HG03196 (cell line): ENCODE results near the gene HPSE2.

Experiments used
- ATAC-seq: cut with Tn5 transposase; IDR thresholded peaks from one replicate; pipeline ENCODE4 v1.9.1; 2021; ENCODE audit not compliant: unreplicated experiment

HPSE2 gene

DNA sequence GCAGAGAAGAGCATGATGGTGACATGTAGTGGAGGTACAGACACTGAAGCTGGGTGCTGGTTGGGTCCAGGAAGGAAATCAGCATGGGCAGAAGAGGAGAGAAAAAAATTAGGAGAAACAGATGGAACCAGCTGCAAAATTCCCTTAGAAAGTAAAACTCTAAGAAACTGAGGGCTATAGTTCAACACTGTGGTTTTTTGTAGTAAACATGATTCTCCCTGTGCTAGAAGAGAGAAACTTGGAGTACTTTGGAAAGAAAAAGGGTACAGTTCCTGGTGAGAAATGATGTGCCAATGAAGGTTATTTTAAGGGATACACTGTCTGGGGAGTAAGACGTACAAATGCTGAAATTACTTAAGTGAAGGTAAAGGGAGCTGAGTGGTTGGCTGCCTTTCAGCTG is 607.4 kb downstream of the HPSE2 start:
- ATAC-seq = no peak

- ATAC-seq = no peak
Observed at GRCh38 chr10:98627711-98628110, 607.9 kb downstream of the HPSE2 start.

- ATAC-seq = no peak
Observed at GRCh38 chr10:98624963-98625362, 610.7 kb downstream of the HPSE2 start.

GRCh38 chr10:98623176-98623575 is 612.5 kb downstream of the HPSE2 start:
- ATAC-seq = no peak

DNA sequence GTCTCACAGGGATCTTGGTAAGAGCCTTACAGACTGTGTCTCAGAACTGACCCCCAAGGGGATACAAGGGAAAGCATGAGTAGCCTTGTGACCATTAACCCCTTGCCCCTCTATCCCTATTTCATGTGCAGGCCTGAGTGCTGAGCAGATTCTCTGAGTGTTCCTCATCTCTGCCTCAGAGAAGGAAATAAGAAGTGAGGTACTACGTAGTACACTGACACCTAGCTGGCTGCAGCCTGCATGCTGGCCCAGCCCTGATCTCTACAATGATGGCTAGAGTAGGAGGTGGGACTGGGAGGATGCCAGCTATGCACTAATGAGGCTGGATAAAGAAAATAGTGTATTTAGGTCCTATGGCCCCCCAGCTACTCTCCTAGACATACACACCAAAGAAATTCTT is 614.0 kb downstream of the HPSE2 start:
- ATAC-seq = no peak

DNA sequence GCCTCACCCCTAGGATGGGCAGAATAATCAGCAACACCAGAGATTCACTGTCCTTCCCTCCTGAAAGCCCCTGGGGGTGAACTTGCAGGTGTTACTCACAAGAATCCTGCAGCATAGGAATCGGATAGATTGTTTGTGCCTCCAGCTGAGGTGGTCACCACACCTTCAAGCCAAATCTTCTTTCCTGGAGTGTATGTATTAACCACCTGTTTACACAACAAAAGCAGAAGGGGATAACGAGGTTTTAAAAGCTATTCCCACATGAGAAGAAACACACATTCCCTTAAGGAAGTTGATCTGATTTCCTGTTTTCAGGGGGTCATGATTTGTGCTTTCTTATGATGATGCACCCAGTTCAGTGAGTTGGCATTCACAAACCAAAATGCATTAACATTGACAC is 615.1 kb downstream of the HPSE2 start:
- no peak for ATAC-seq

DNA sequence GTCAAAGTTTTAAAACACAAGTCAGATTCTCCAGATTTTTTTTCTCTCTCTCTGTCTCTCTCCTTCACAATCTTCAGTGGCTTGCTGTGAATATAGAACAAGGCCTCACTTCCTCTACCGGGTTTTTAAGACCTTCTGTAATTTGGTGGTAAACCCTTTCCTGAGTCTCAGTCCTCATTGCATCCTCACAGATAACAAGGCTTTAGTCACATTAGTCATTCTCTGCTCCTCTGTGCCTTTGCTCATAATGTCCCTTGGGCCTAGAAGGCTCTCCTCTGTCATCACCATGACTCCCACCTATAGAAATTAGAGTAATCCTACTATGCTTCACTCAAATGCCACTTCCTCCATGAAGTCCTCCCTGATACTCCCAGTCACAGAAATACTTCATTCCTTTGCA is 616.2 kb downstream of the HPSE2 start:
- no peak for ATAC-seq

DNA sequence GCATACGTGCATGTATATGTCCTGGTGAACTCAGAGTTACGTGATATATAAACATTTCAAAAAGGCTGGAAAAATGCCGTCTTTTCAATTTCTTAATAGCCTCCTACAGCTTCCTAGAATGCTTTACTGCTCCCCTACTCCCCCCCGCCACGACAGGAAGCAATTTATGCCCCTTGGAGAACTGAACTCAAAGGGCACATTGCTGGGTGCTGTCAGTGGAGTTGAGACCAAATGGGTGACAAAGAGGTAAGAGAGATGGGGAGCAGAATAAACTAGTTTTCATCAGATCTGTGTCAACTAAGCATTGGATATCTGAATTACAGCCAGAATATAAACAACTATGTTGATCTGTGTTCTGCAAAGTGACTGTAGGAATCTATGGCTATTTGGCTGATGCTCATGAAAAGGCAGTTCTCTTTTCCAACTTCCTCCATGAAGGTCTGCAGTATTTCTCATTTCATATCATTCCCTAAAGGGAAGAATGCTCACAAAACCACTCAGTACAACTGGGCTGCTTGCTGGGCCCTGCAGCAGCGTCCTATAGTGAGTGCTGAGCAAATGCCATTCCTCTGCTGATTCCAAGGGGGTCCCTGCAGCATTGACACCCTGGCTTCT is 617.6 kb downstream of the HPSE2 start:
- ATAC-seq = no peak

DNA sequence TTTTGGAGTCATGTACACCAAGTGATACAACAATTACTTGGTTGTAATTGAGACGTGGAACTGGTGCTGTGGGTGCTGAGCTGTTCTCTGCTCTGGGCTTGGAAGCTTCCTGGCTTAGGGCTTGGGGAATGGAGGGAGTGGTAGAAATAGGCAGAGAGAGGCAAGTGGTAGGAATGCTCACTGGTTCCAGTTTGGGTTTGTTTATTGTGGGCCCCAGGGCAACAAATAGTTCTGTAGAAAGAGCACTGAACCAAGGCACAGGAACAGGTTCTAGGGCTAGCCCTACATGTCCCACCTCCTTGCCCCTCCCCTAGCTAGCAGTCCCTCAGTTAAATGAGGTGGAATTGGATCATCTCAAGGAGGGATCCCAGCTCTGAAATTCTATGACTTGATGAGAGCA is 622.2 kb downstream of the HPSE2 start:
- no peak for ATAC-seq

DNA sequence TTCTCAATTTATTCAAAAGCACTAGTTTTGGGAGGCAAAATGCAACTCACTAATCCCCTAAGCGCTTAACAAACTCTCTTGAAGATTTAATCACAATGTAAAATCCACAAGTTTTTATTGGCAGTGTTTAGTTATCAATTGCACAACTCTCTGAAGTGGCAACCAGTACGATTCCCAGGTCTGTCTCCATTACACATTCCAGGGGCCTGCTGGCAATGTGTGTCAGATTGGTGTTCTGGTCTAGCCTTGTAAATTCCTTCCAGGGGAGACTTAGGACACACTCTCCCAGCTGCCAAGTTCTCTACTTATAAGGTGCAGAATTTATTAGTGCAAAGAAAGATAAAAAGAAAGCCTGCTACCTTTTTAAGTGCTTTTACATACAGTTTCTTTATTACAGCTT is 624.2 kb downstream of the HPSE2 start:
- no peak for ATAC-seq

GRCh38 chr10:98610836-98611235 is 624.8 kb downstream of the HPSE2 start:
- ATAC-seq = no peak

DNA sequence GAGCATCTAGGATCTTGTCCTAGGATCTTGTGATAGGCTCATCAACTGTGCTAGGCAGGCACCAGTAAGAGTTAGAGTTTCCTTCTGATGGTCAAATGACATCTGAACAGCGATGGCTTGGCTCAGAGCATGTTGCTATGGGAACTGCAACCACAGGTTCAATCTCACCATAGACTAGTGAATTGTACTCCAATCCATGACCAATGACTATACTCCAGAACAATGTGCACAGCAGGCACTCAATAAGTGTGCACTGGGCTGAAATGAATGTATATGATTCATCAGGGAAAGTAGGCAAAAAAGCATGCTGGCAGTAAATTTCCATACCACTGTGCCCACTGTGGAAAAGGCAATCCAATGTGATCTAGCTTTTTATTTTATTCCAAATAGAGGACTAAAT is 625.4 kb downstream of the HPSE2 start:
- ATAC-seq = no peak

GRCh38 chr10:98609265-98609664 is 626.4 kb downstream of the HPSE2 start:
- no peak for ATAC-seq

DNA sequence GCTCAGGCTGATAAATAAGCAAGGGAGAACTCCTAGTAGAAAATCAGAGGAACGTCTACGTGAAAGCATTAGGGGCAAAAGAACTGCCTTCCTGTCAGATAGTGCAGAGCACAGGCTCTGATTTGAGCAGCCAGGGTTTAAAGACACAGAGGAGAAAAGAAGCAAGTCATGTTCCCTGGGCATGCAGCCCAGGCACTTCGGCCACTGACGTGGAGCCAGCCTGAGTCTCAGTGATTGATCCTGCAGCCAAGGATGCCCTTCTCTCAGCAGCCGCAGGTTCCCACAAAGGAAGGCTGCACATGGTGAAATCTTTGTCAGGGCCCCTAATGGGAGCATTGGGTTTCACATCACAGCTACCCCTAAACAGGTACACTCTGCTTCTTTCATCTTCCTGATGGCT is 627.2 kb downstream of the HPSE2 start:
- no peak for ATAC-seq

- no peak for ATAC-seq
Observed at GRCh38 chr10:98602224-98602623, 633.4 kb downstream of the HPSE2 start.

DNA sequence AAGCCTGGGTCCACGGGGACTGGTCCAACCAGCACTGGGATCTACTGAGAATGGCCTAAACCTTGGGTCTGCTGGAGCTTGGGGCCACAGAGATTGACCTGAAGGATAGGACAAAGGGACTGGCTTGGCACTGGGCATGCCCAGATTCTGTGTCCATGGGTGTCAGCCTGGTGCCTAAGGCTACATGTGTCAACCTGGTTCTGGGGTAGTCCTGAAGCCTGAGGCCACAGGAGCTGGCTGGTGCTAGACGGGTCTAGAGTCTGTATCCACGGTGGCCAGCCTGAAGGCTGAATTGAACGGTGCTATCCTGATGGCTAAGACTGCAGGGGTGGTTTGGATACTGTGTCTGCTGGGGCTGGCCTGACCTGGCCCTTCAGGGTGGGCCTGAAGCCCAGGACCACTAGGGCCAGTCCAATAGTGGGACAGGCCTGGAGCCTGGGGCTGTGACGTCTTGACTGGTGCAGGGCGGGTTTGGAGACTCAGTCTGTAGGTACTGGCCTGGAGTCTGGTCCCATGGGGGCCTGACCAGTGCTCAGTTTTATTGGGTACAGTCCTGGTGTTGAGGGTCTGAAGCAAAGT is 636.5 kb downstream of the HPSE2 start:
- ATAC-seq = no peak

DNA sequence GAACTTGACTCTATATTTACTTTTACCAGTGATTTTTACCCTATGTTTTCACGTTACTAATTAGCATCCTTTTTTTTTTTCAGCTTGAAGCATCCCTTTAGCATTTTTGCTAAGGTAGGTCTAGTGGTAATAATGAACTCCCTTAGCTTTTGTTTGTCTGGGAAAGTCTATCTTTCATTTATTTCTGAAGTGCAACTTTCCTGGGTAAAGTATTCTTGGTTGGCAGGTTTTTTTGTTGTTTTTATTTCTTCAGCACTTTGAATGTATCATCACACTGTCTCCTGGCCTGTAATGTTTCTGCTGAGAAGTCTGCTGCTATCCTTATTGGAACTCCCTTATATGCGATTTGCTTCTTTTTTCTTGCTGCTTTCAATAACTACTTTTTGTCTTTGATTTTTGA is 639.2 kb downstream of the HPSE2 start:
- no peak for ATAC-seq

- ATAC-seq = no peak
Observed at GRCh38 chr10:98589691-98590090, 646.0 kb downstream of the HPSE2 start.

GRCh38 chr10:98589007-98589406 is 646.6 kb downstream of the HPSE2 start:
- no peak for ATAC-seq

- ATAC-seq = no peak
Observed at GRCh38 chr10:98587156-98587837, 648.4 kb downstream of the HPSE2 start.

- no peak for ATAC-seq
Observed at GRCh38 chr10:98586096-98586495, 649.6 kb downstream of the HPSE2 start.

- no peak for ATAC-seq
Observed at GRCh38 chr10:98582363-98582762, 653.3 kb downstream of the HPSE2 start.

GRCh38 chr10:98577578-98577977 is 658.1 kb downstream of the HPSE2 start:
- no peak for ATAC-seq
